Transverse colon (tissue), 4 donors: ENCODE measurements around the gene LDB2. TPM values are rescaled to one million over a fixed set of nuclear protein-coding genes. Genes with fewer than 3 reads are reported as not detected.

Source experiments
- DNase-seq: peaks from one replicate; pipeline ENCODE4 v3.0.0-alpha.2; 2019
- H3K27ac ChIP-seq, 4 donors: fragments of 200-600 bp; sonication (generic); 2 replicates each; pipeline ENCODE4 v1.5.1; 2016 to 2018; ENCODE audit warnings: inconsistent platforms in 4 of 4
- H3K27me3 ChIP-seq: fragments of 200-600 bp; sonication (generic); 2 replicates; pipeline ENCODE4 v1.5.1; 2017; ENCODE audit warnings: inconsistent platforms
- H3K36me3 ChIP-seq, 4 donors: fragments of 200-600 bp; sonication (generic); 2 replicates each; pipeline ENCODE4 v1.5.1; 2017 to 2019; ENCODE audit warnings: inconsistent platforms in 4 of 4
- H3K4me1 ChIP-seq, 4 donors: fragments of 200-600 bp; sonication (generic); 2 replicates each; pipeline ENCODE4 v1.5.1; 2017 to 2020; ENCODE audit warnings: inconsistent platforms in 4 of 4
- H3K4me3 ChIP-seq, 4 donors: fragments of 200-600 bp; sonication (generic); 1 replicate in 1 of 4; 2 replicates in 3 of 4; pipeline versions ENCODE4 v1.5.1 to v1.6.1; 2017 to 2019; ENCODE audit warnings: inconsistent platforms in 4 of 4
- H3K9me3 ChIP-seq, 2 donors: fragments of 200-600 bp; sonication (generic); 2 replicates each; pipeline ENCODE4 v1.5.1; 2017 to 2019; ENCODE audit warnings: inconsistent platforms in 2 of 2
- EP300 ChIP-seq: sonication (generic); formaldehyde crosslinking; IDR thresholded peaks from one replicate; pipeline ENCODE4 v1.6.1; 2017; ENCODE audit warnings: antibody characterized with exemption, low read depth
- POLR2A ChIP-seq: fragments of 450-650 bp; IDR thresholded peaks from one replicate; pipeline ENCODE4 v1.6.1; 2016; ENCODE audit warnings: antibody characterized with exemption, mild to moderate bottlenecking, moderate library complexity
- POLR2AphosphoS5 ChIP-seq, 3 donors: sonication (generic); formaldehyde crosslinking; IDR thresholded peaks; one replicate each; pipeline ENCODE4 v1.6.1; 2016; ENCODE audit warnings: antibody characterized with exemption in 3 of 3
- WGBS, 2 donors: methylation state at CpG; one replicate each; pipeline ENCODE4 v1.1.5; 2018; ENCODE audit warnings: low coverage in 1 of 2; 5-methylcytosine and 5-hydroxymethylcytosine counted together
- in situ Hi-C, 4 donors: fragments of 200-750 bp; cut with MboI; loops; one replicate each; pipeline versions ENCODE4 v1.15.0 to v1.15.1; 2017; ENCODE audit warnings: low sequenced_read_pairs in 3 of 4, low pct_ligation_motif_present in 1 of 4, low pct_unique_long_range_greater_than_20kb in 1 of 4
- intact Hi-C: fragments of 100-400 bp; cut with DNase I; formaldehyde crosslinking; loops from one replicate; pipeline ENCODE4 v1.15.1; 2023; ENCODE audit warnings: low total_unique reads
- total RNA-seq, 4 donors: library from RNA; depleted of rRNA; stranded (reverse); fragments of >200 nt; gene quantifications; one replicate each; pipeline ENCODE4 v1.1.0, GENCODE V29; 2016
- TF ChIP-seq, protein P1 (sequence below), 5 experiments: fragments of 200-600 bp in 3 of 5; fragments of 450-650 bp in 2 of 5; sonication (generic) in 3 of 5; IDR thresholded peaks; 1 replicate in 2 of 5; 2 replicates in 3 of 5; pipeline ENCODE4 v1.5.1; 2016 to 2017; ENCODE audit warnings: antibody characterized with exemption in 5 of 5, inconsistent platforms in 3 of 5, mild to moderate bottlenecking in 2 of 5, moderate library complexity in 1 of 5

The LDB2 gene
- total RNA-seq, 4 donors from 2014 or later: 7.0 to 46.6 (median 8.9) TPM

DNA sequence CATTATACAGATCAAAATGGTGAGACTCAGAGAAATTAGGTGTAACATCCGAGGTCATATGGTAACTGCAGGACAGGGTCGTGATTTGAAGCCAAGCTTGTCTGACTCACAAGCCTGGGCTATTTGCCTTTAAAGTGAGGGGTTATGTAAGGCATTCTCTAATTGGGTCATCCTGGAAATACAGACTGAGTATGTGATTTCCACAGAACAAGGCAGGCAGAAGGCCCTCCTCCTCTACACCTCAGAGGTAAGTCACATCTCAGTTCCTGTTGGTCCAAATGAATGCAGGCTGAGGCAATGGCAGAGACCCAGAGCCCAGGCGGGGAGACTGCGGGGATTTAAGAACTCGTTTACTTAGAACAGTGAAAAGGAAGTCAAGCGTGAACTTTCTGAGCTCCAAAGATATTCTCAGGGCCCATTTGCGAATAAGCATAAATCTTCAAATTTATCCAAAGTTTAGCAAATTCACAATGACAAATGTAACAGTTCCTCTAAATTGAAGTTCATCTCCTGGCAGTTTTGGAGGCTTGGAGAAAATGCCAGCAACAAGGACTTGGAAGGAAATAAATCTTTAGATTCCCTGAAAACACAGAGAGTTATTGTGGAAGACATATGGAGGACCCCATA, 153.3 kb downstream of the LDB2 start:
- H3K4me3 ChIP-seq: no peak overlapping the region
- in situ Hi-C loops: no loop called here
- H3K36me3 ChIP-seq: no peaks in the 10 kb centered on the region
- H3K4me1 ChIP-seq: no peaks in the 10 kb centered on the region
- no peaks in the 10 kb centered on the region for H3K27me3 ChIP-seq
- WGBS, 2 donors: 68 to 77% methylated on average over 7 of the region's 7 CpGs
- no peak for TF ChIP-seq POLR2A
- H3K27ac ChIP-seq: no peak overlapping the region
- DNase-seq: no peak
- no peaks in the 10 kb centered on the region for H3K9me3 ChIP-seq
- intact Hi-C loops: no loop called here

GRCh38 chr4:16741287-16741686, 157.2 kb downstream of the LDB2 start:
- Histone ChIP-seq H3K9me3 (no peaks in the 10 kb centered on the region), H3K4me1 (no peaks in the 10 kb centered on the region), H3K4me3 (no peak overlapping the region), H3K36me3 (no peaks in the 10 kb centered on the region), H3K27ac (no peak overlapping the region), H3K27me3 (no peaks in the 10 kb centered on the region)
- WGBS, 2 donors: 86 to 89% methylated on average over 2 to 3 of the region's 3 CpGs
- intact Hi-C loops (no loop called here), in situ Hi-C loops (no loop called here)
- TF ChIP-seq POLR2A (no peak), POLR2AphosphoS5 (IDR thresholded peaks at IDR 0.05) (no peak), EP300 (no peak)
- TF ChIP-seq, protein P1, sequence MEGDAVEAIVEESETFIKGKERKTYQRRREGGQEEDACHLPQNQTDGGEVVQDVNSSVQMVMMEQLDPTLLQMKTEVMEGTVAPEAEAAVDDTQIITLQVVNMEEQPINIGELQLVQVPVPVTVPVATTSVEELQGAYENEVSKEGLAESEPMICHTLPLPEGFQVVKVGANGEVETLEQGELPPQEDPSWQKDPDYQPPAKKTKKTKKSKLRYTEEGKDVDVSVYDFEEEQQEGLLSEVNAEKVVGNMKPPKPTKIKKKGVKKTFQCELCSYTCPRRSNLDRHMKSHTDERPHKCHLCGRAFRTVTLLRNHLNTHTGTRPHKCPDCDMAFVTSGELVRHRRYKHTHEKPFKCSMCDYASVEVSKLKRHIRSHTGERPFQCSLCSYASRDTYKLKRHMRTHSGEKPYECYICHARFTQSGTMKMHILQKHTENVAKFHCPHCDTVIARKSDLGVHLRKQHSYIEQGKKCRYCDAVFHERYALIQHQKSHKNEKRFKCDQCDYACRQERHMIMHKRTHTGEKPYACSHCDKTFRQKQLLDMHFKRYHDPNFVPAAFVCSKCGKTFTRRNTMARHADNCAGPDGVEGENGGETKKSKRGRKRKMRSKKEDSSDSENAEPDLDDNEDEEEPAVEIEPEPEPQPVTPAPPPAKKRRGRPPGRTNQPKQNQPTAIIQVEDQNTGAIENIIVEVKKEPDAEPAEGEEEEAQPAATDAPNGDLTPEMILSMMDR (IDR thresholded peaks at IDR 0.05): no peak
- no peak for DNase-seq

- 71 to 78% methylated on average over 5 to 8 of the region's 8 CpGs for WGBS, 2 donors
- DNase-seq: no peak
- no peaks in the 10 kb centered on the region for H3K4me1 ChIP-seq
- no peaks in the 10 kb centered on the region for H3K9me3 ChIP-seq
- H3K27me3 ChIP-seq: no peaks in the 10 kb centered on the region
- intact Hi-C loops: no loop called here
- in situ Hi-C loops: no loop called here
- no peaks in the 10 kb centered on the region for H3K36me3 ChIP-seq
- TF ChIP-seq EP300: no peak
- TF ChIP-seq POLR2A: no peak
- TF ChIP-seq, protein P1 (IDR thresholded peaks at IDR 0.05): no peak
- no peak for TF ChIP-seq POLR2AphosphoS5 (IDR thresholded peaks at IDR 0.05)
- H3K27ac ChIP-seq: no peak overlapping the region
- no peak overlapping the region for H3K4me3 ChIP-seq
Measured at GRCh38 chr4:16739997-16740624, 158.3 kb downstream of the LDB2 start.

DNA sequence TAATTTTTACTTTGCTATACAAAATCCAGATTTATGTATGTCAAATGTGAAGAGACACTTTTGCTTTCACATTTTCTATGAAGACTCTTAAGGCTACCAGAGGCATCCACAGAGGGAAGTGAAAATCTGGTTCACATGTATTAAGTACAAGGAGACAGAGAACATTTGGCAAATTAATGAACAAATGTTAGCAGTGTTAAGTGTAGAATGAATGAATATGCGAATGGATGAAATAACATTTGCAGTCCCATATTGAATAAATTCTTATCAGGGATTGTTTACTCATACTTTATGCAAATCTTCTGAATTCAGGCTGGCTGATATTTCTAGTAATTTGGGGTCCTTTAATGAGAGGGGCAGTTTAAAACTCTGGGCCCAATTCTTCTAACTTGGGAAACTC, 159.9 kb downstream of the LDB2 start:
- WGBS, 2 donors: 82 to 88% methylated on average over 1 of the region's 1 CpG
- no peak for DNase-seq
- in situ Hi-C loops (no loop called here), intact Hi-C loops (no loop called here)
- Histone ChIP-seq H3K36me3 (no peaks in the 10 kb centered on the region), H3K9me3 (no peaks in the 10 kb centered on the region), H3K27ac (no peak overlapping the region), H3K4me1 (no peaks in the 10 kb centered on the region), H3K27me3 (no peaks in the 10 kb centered on the region), H3K4me3 (no peak overlapping the region)
- TF ChIP-seq EP300 (no peak), POLR2A (no peak), POLR2AphosphoS5 (IDR thresholded peaks at IDR 0.05) (no peak)
- TF ChIP-seq, protein P1 (IDR thresholded peaks at IDR 0.05): no peak
